HepG2 (cell line): Measurements from ENCODE around the gene TFDP1. TPM values are rescaled to one million over a fixed set of nuclear protein-coding genes. Genes with fewer than 3 reads are reported as not detected.

Experiments used
- ASH2L ChIP-seq: fragments of 300-600, 200-600 bp; sonication (generic); IDR thresholded peaks from 2 replicates; pipeline ENCODE4 v1.7.0; 2017; ENCODE audit warnings: low read depth, mild to moderate bottlenecking, moderate library complexity, mixed read lengths, low read length; ENCODE audit not compliant: insufficient read length
- ATF7-NPFF ChIP-seq: sonication (generic); formaldehyde crosslinking; IDR thresholded peaks from 2 replicates; pipeline ENCODE4 v1.8.1; 2023; ENCODE audit warnings: mild to moderate bottlenecking, low read depth, missing genetic modification reagents, moderate library complexity
- ERF ChIP-seq: IDR thresholded peaks from 2 replicates; pipeline ENCODE4 v1.6.1; 2018; ENCODE audit warnings: missing biosample characterization, missing genetic modification reagents
- GABPB1 ChIP-seq: IDR thresholded peaks from 2 replicates; pipeline ENCODE4 v1.6.1; 2016; ENCODE audit warnings: mild to moderate bottlenecking, missing genetic modification reagents, moderate library complexity, missing compliant biosample characterization
- HHEX ChIP-seq: IDR thresholded peaks from 2 replicates; pipeline ENCODE4 v1.6.1; 2016; ENCODE audit warnings: control low read depth
- MYNN ChIP-seq: sonication (generic); formaldehyde crosslinking; IDR thresholded peaks from 2 replicates; pipeline ENCODE4 v1.4.0; 2020; ENCODE audit warnings: mild to moderate bottlenecking, low read depth, missing genetic modification reagents
- NCOA1 ChIP-seq: sonication (generic); formaldehyde crosslinking; IDR thresholded peaks from 2 replicates; pipeline ENCODE4 v1.9.0; 2021; ENCODE audit warnings: missing genetic modification reagents
- ONECUT2 ChIP-seq: sonication (generic); formaldehyde crosslinking; IDR thresholded peaks from 2 replicates; pipeline ENCODE4 v1.4.0; 2020; ENCODE audit warnings: missing genetic modification reagents
- RBM39 ChIP-seq: fragments of 200-400 bp; formaldehyde crosslinking; IDR thresholded peaks from one replicate; pipeline ENCODE4 v1.6.1; 2018; ENCODE audit warnings: antibody characterized with exemption, mild to moderate bottlenecking, low read depth, low read length; ENCODE audit not compliant: poor library complexity, severe bottlenecking
- SALL1 ChIP-seq: sonication (generic); formaldehyde crosslinking; IDR thresholded peaks from 2 replicates; pipeline ENCODE4 v1.8.0; 2022; ENCODE audit warnings: mild to moderate bottlenecking, missing genetic modification reagents
- SMC3 ChIP-seq: IDR thresholded peaks from 2 replicates; pipeline ENCODE4 v1.6.1; 2011; ENCODE audit warnings: low read length, improper control_type of control experiment
- SNRNP70 ChIP-seq: fragments of 200-400 bp; formaldehyde crosslinking; IDR thresholded peaks from 2 replicates; pipeline ENCODE4 v1.6.1; 2017; ENCODE audit warnings: mild to moderate bottlenecking, low read depth, low read length, moderate library complexity
- SSRP1 ChIP-seq: IDR thresholded peaks from 2 replicates; pipeline ENCODE4 v1.6.1; 2016; ENCODE audit warnings: control low read depth
- ZBTB4 ChIP-seq: sonication (generic); formaldehyde crosslinking; IDR thresholded peaks from 2 replicates; pipeline ENCODE4 v1.4.0; 2020; ENCODE audit warnings: missing genetic modification reagents, mild to moderate bottlenecking, borderline replicate concordance
- ZNF362 ChIP-seq: sonication (generic); formaldehyde crosslinking; IDR thresholded peaks from 2 replicates; pipeline ENCODE4 v1.4.0; 2020; ENCODE audit warnings: missing genetic modification reagents, mild to moderate bottlenecking, borderline replicate concordance
- ZNF639 ChIP-seq: conservative IDR thresholded peaks from 2 replicates; pipeline ENCODE4 v1.6.1; 2018; ENCODE audit warnings: missing genetic modification reagents
- ZNF687 ChIP-seq: sonication (generic); formaldehyde crosslinking; IDR thresholded peaks from 2 replicates; pipeline ENCODE4 v1.5.1; 2020; ENCODE audit warnings: mild to moderate bottlenecking, missing genetic modification reagents, moderate library complexity
- ZNF691 ChIP-seq: sonication (generic); formaldehyde crosslinking; IDR thresholded peaks from 2 replicates; pipeline ENCODE4 v1.4.0; 2020; ENCODE audit warnings: missing genetic modification reagents, low read depth, mild to moderate bottlenecking, borderline replicate concordance
- polyA plus RNA-seq, 8 experiments: library from polyadenylated mRNA; depleted of rRNA in 3 of 8; stranded (reverse) in 7 of 8; unstranded in 1 of 8; fragments of >200 nt; fragmentation: Illumina TruSeq in 4 of 8; extraction: Trizol in 4 of 8; gene quantifications; 2 replicates each; pipeline versions ENCODE4 v1.2.1 to v1.2.3, GENCODE V29; 2011 to 2016; ENCODE audit warnings: low read depth in 4 of 8, missing spikeins in 1 of 8, mixed read lengths in 1 of 8; ENCODE audit not compliant: insufficient read depth in 1 of 8
- total RNA-seq, 5 experiments: library from RNA; depleted of rRNA; stranded (reverse); fragments of >200 nt; fragmentation: Illumina TruSeq; extraction: Trizol; gene quantifications; 2 replicates each; pipeline ENCODE4 v1.2.3, GENCODE V29; 2016; ENCODE audit warnings: low read depth in 1 of 5

TFDP1 gene
- total and polyA plus RNA-seq, 2 of the 13 experiments (the other 11 are each of a cell fraction or from before 2014, with no cell fraction given) = 38.0 to 84.2 TPM

GRCh38 chr13:113562085-113562749 is 22.3 kb upstream of the TFDP1 start (continued):
- no peak for TF ChIP-seq HHEX (CRISPR knock-in tag)
- TF ChIP-seq ZNF639 (CRISPR knock-in tag) = no peak
- TF ChIP-seq SMC3 = peak; percentile 66
- TF ChIP-seq ATF7-NPFF (CRISPR knock-in tag) = no peak
- no peak for TF ChIP-seq MYNN (CRISPR knock-in tag)
- no peak for TF ChIP-seq SNRNP70
- peak; percentile 82; the same call in 1 of the 2 replicates for TF ChIP-seq ZBTB4 (CRISPR knock-in tag)
- peak; percentile 26 for TF ChIP-seq ASH2L
- TF ChIP-seq ZNF691 (CRISPR knock-in tag) = peak; percentile 55; the same call in 1 of the 2 replicates
- peak; percentile 40 for TF ChIP-seq RBM39
- peak; percentile 48; the same call in 1 of the 2 replicates for TF ChIP-seq ERF (CRISPR knock-in tag)
- 0 out of 2 replicates have a peak, but pooled peaks have one; percentile 38 for TF ChIP-seq SALL1 (CRISPR knock-in tag)
- TF ChIP-seq SSRP1 = no peak
- TF ChIP-seq GABPB1 = no peak; the same call in 1 of the 2 replicates
- TF ChIP-seq ZNF362 (CRISPR knock-in tag) = peak; percentile 23; the same call in 1 of the 2 replicates
- TF ChIP-seq NCOA1 (CRISPR knock-in tag) = 0 out of 2 replicates have a peak, but pooled peaks have one; percentile 29
- TF ChIP-seq ONECUT2 = no peak
- peak; percentile 71 for TF ChIP-seq ZNF687 (CRISPR knock-in tag)
